MM.1S (cell line): Measurements from ENCODE around the gene GNG5.
"Not testable (repeated sequence)": the region's sequence is repeated elsewhere in the genome, so short reads cannot be mapped to it uniquely, and the experiment has no call there.

Source experiments
- DNase-seq: peaks from one replicate; pipeline ENCODE4 v3.0.0-alpha.2; 2015
- H2AFZ ChIP-seq: fragments of 300-600 bp; sonication (generic); 2 replicates; pipeline ENCODE4 v1.6.0; 2016; ENCODE audit warnings: antibody characterized with exemption, low read length
- H3F3A ChIP-seq: fragments of 300-600 bp; sonication (generic); 2 replicates; pipeline ENCODE4 v1.6.1; 2016; ENCODE audit warnings: mild to moderate bottlenecking, antibody characterized with exemption, low read length, moderate library complexity, mixed read lengths; ENCODE audit not compliant: insufficient read depth
- H3K27ac ChIP-seq: fragments of 300-600 bp; sonication (generic); 2 replicates; pipeline ENCODE4 v1.5.1; 2016; ENCODE audit warnings: mild to moderate bottlenecking, low read length
- H3K27me3 ChIP-seq: fragments of 300-600 bp; sonication (generic); replicated peaks from 2 replicates; pipeline ENCODE4 v1.6.0; 2016; ENCODE audit warnings: low read length; ENCODE audit not compliant: insufficient read depth
- H3K36me3 ChIP-seq: fragments of 300-600 bp; sonication (generic); replicated peaks from 2 replicates; pipeline ENCODE4 v1.6.1; 2016; ENCODE audit warnings: mild to moderate bottlenecking, low read length, mixed read lengths; ENCODE audit not compliant: insufficient read depth
- H3K4me1 ChIP-seq: fragments of 300-600 bp; sonication (generic); 2 replicates; pipeline ENCODE4 v1.6.1; 2016; ENCODE audit warnings: low read length, mixed read lengths
- H3K4me2 ChIP-seq: fragments of 300-600 bp; sonication (generic); 2 replicates; pipeline ENCODE4 v1.6.0; 2016; ENCODE audit warnings: low read depth, low read length
- H3K4me3 ChIP-seq: fragments of 300-600 bp; sonication (generic); 2 replicates; pipeline ENCODE4 v1.5.1; 2016; ENCODE audit warnings: low read length, mixed read lengths
- H3K79me2 ChIP-seq: fragments of 300-600 bp; sonication (generic); 2 replicates; pipeline ENCODE4 v1.6.1; 2016; ENCODE audit warnings: mixed run types, low read length, mixed read lengths
- H3K9ac ChIP-seq: fragments of 300-600 bp; sonication (generic); 2 replicates; pipeline ENCODE4 v1.6.1; 2016; ENCODE audit warnings: low read length, mixed read lengths
- H3K9me2 ChIP-seq: fragments of 300-600 bp; sonication (generic); replicated peaks from 2 replicates; pipeline ENCODE4 v1.6.1; 2016; ENCODE audit warnings: mild to moderate bottlenecking, low read length, mixed read lengths; ENCODE audit not compliant: insufficient read depth
- H3K9me3 ChIP-seq: fragments of 300-600 bp; sonication (generic); replicated peaks from 2 replicates; pipeline ENCODE4 v1.6.1; 2016; ENCODE audit warnings: mild to moderate bottlenecking, low read length, mixed read lengths; ENCODE audit not compliant: insufficient read depth
- H4K20me1 ChIP-seq: fragments of 300-600 bp; sonication (generic); 2 replicates; pipeline ENCODE4 v1.6.1; 2016; ENCODE audit warnings: mild to moderate bottlenecking, low read length, moderate library complexity, mixed read lengths; ENCODE audit not compliant: insufficient read depth
- EZH2 ChIP-seq: fragments of 300-600 bp; sonication (generic); optimal IDR thresholded peaks from 2 replicates; pipeline ENCODE3; 2017; ENCODE audit warnings: low read depth, mild to moderate bottlenecking, antibody characterized with exemption, low read length, mixed read lengths
- EZH2phosphoT487 ChIP-seq: fragments of 300-600 bp; sonication (generic); IDR thresholded peaks from 2 replicates; pipeline ENCODE4 v1.6.1; 2018; ENCODE audit warnings: antibody characterized with exemption, low read length
- TF ChIP-seq, protein P1 (sequence below): fragments of 300-600 bp; sonication (generic); IDR thresholded peaks from 2 replicates; pipeline ENCODE4 v1.5.1; 2016; ENCODE audit warnings: antibody characterized with exemption, low read length, mixed read lengths

GNG5 gene

DNA sequence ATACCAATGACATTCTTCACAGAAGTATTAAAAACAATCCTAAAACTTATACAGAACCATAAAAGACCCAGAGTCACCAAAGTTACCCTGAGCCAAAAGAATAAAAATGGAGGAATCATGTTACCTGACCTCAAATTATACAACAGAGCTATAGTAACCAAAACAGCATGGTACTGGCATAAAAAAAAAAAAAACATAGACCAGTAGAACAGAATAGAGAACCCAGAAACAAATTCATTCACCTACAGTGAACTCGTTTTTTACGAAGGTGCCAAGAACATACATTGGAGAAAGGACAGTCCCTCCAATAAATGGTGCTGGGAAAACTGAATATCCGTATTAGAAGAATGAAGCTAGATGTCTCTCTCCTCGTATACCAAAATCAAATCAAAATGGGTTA, 2.6 kb upstream of the GNG5 start:
- no peak overlapping the region for H3K4me3 ChIP-seq
- no peak overlapping the region for H3K27ac ChIP-seq
- H3K9ac ChIP-seq: no peak overlapping the region
- DNase-seq: no peak
- no peaks in the 10 kb centered on the region for H3K36me3 ChIP-seq
- no peak overlapping the region for H2AFZ ChIP-seq
- peaks cover 16% of the 10 kb centered on the region for H3K79me2 ChIP-seq
- H3K9me3 ChIP-seq: no peaks in the 10 kb centered on the region
- H4K20me1 ChIP-seq: no peaks in the 10 kb centered on the region
- H3K9me2 ChIP-seq: no peaks in the 10 kb centered on the region
- H3K4me1 ChIP-seq: no peaks in the 10 kb centered on the region
- no peak overlapping the region for H3K4me2 ChIP-seq
- H3K27me3 ChIP-seq: no peaks in the 10 kb centered on the region
- H3F3A ChIP-seq: peaks cover 17% of the 10 kb centered on the region; the same call in 1 of the 2 replicates
- no peak for TF ChIP-seq EZH2phosphoT487
- TF ChIP-seq, protein P1, sequence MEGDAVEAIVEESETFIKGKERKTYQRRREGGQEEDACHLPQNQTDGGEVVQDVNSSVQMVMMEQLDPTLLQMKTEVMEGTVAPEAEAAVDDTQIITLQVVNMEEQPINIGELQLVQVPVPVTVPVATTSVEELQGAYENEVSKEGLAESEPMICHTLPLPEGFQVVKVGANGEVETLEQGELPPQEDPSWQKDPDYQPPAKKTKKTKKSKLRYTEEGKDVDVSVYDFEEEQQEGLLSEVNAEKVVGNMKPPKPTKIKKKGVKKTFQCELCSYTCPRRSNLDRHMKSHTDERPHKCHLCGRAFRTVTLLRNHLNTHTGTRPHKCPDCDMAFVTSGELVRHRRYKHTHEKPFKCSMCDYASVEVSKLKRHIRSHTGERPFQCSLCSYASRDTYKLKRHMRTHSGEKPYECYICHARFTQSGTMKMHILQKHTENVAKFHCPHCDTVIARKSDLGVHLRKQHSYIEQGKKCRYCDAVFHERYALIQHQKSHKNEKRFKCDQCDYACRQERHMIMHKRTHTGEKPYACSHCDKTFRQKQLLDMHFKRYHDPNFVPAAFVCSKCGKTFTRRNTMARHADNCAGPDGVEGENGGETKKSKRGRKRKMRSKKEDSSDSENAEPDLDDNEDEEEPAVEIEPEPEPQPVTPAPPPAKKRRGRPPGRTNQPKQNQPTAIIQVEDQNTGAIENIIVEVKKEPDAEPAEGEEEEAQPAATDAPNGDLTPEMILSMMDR: no peak
- no peak for TF ChIP-seq EZH2

DNA sequence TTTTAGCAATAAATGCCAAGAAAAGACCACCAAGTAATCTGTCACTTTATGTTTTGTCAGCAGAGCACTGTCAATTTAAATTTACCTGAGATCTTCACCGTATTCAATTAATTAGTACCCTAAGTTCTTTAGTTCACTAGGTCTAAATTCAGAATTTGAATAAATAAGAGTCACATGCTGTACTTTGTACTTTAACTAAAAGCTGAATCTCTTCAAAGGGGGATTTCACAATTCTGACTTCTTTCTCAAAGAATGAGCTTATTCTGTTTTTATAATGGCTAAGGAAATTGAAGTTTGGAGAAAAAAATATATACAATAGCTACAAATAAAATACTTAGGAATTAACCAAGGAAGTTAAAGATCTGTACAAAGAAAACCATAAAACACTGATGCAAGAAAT, 2.1 kb upstream of the GNG5 start:
- Histone ChIP-seq H3K4me3 (no peak overlapping the region), H4K20me1 (no peaks in the 10 kb centered on the region), H3K27ac (no peak overlapping the region), H3K9me2 (no peaks in the 10 kb centered on the region), H3F3A (peaks cover 17% of the 10 kb centered on the region; the same call in 1 of the 2 replicates), H3K4me1 (no peaks in the 10 kb centered on the region), H3K4me2 (no peak overlapping the region), H2AFZ (no peak overlapping the region), H3K9me3 (no peaks in the 10 kb centered on the region), H3K36me3 (no peaks in the 10 kb centered on the region), H3K79me2 (peaks cover 21% of the 10 kb centered on the region), H3K9ac (no peak overlapping the region), H3K27me3 (no peaks in the 10 kb centered on the region)
- no peak for DNase-seq
- TF ChIP-seq EZH2 (no peak), EZH2phosphoT487 (no peak)
- TF ChIP-seq, protein P1: no peak

DNA sequence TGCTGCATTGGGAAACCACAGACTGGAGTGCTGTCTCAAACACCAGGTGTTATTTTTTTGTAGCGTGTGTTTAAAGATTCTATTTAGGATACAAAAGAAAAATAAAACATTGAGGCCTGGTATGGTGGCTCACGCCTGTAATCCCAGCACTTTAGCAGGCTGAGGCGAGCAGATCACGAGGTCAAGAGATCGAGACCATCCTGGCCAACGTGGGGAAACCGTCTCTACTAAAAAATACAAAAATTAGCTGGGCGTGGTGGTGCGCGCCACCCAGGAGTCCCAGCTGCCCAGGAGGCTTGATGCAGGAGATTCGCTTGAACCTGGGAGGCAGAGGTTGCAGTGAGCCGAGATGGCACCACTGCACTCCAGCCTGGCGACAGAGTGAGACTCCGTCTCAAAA, 1.5 kb upstream of the GNG5 start:
- not testable (repeated sequence) for H3K9me2 ChIP-seq, H3K4me3 ChIP-seq, H3K4me1 ChIP-seq, H3K9ac ChIP-seq, DNase-seq, H3K27me3 ChIP-seq, H2AFZ ChIP-seq, H3K9me3 ChIP-seq, H3K36me3 ChIP-seq, H3K27ac ChIP-seq, H4K20me1 ChIP-seq
- Histone ChIP-seq H3K4me2 (peak overlapping the region; percentile 62), H3F3A (peaks cover 17% of the 10 kb centered on the region; the same call in 1 of the 2 replicates), H3K79me2 (peaks cover 27% of the 10 kb centered on the region)

DNA sequence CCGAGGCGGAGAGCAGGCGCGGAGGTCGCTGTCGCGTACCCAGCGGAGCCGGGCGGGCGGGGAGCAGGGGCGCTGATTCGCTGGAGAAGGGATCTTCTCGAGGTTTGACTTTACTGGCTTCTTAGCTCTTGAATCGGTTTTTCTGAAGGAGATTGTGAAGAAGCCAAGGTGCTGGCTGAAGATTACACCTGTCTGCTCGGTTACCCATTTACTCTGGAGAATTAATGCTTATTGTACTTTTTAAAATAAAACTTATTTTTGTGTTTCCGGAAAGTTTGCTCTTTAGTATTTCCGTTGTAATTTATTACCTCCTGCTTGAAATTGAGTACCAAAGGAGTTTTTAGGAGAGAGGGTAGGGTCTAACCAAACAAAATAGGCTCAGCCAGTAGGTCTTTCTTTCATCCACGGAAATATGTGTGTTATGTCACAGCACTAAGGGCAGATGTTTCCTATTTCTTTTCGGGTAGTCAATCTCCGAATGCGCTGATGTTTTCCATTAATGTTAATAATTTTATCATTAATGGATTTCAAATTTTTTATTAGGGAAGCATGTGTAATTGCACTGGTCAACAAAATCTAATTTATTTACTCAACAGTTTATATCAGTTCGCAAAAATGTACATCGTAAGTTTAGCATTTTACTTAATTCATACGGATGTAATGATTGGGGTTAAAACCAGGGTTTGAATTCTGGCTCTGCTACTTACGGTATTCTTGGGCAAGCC, 510 bp upstream of the GNG5 start:
- H3K9ac ChIP-seq: peak overlapping the region; percentile 55; the same call in 1 of the 2 replicates
- no peaks in the 10 kb centered on the region for H3K9me3 ChIP-seq
- peak overlapping the region; percentile 76; the same call in 1 of the 2 replicates for H3K27ac ChIP-seq
- H3F3A ChIP-seq: peaks cover 17% of the 10 kb centered on the region; the same call in 1 of the 2 replicates
- H2AFZ ChIP-seq: peak overlapping the region; percentile 77
- H3K4me2 ChIP-seq: peak overlapping the region; percentile 62
- H4K20me1 ChIP-seq: no peaks in the 10 kb centered on the region
- DNase-seq: no peak
- H3K27me3 ChIP-seq: no peaks in the 10 kb centered on the region
- TF ChIP-seq EZH2 (no peak), EZH2phosphoT487 (no peak)
- TF ChIP-seq, protein P1: no peak
- H3K9me2 ChIP-seq: no peaks in the 10 kb centered on the region
- H3K4me3 ChIP-seq: peak overlapping the region; percentile 75
- H3K36me3 ChIP-seq: no peaks in the 10 kb centered on the region
- no peaks in the 10 kb centered on the region for H3K4me1 ChIP-seq
- peaks cover 37% of the 10 kb centered on the region for H3K79me2 ChIP-seq
